ENCODE results near the gene QKI. TPM values are rescaled to one million over a fixed set of nuclear protein-coding genes. Genes with fewer than 3 reads are reported as not detected.

Gene QKI
- total RNA-seq, 2 donors from 2014 or later, result 366 to 434 TPM

GRCh38 chr6:163387317-163387716 is 27.2 kb upstream of the QKI start:
- Histone ChIP-seq H3K36me3 (no peaks in the 10 kb centered on the region), H3K27ac (no peak overlapping the region), H3K4me3 (no peak overlapping the region), H3K27me3 (no peaks in the 10 kb centered on the region), H3K9me3 (no peaks in the 10 kb centered on the region), H3K4me1 (peaks cover 0 to 5% of the 10 kb centered on the region in 2 donors)
- no peak for TF ChIP-seq CTCF (IDR thresholded peaks at IDR 0.05)
- no peak for DNase-seq (ENCODE audit: low spot score)

GRCh38 chr6:163389354-163389753 is 25.2 kb upstream of the QKI start:
- H3K27me3 ChIP-seq, result no peaks in the 10 kb centered on the region
- H3K4me3 ChIP-seq, result no peak overlapping the region
- peak; percentile 54 for DNase-seq (ENCODE audit: low spot score)
- H3K9me3 ChIP-seq, result no peaks in the 10 kb centered on the region
- H3K4me1 ChIP-seq, result peaks cover 0 to 16% of the 10 kb centered on the region in 2 donors
- no peak overlapping the region for H3K27ac ChIP-seq
- TF ChIP-seq CTCF (IDR thresholded peaks at IDR 0.05), result no peak
- no peaks in the 10 kb centered on the region for H3K36me3 ChIP-seq

DNA sequence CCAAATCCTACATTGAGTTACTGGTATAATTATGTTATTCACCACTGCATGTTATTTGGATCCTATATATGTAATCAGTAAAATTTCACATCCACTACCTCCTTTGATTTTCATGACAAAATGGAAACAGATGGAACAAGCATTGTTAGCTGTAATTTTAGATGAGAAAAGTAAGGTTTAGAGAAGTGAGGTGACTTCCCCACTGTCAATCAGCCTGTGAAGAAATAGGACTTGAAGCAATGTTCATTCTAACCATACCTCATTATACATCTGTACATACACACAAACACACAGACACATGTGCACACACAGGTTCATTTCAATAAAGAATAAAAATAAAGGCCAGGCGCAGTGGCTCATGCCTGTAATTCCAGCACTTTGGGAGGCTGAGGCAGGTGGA is 23.7 kb upstream of the QKI start:
- no peak for DNase-seq (ENCODE audit: low spot score)
- no peak overlapping the region for H3K27ac ChIP-seq
- TF ChIP-seq CTCF (IDR thresholded peaks at IDR 0.05), result no peak
- H3K36me3 ChIP-seq, result no peaks in the 10 kb centered on the region
- peaks cover 0 to 22% of the 10 kb centered on the region in 2 donors for H3K4me1 ChIP-seq
- no peak overlapping the region for H3K4me3 ChIP-seq
- H3K27me3 ChIP-seq, result no peaks in the 10 kb centered on the region
- no peaks in the 10 kb centered on the region for H3K9me3 ChIP-seq

DNA sequence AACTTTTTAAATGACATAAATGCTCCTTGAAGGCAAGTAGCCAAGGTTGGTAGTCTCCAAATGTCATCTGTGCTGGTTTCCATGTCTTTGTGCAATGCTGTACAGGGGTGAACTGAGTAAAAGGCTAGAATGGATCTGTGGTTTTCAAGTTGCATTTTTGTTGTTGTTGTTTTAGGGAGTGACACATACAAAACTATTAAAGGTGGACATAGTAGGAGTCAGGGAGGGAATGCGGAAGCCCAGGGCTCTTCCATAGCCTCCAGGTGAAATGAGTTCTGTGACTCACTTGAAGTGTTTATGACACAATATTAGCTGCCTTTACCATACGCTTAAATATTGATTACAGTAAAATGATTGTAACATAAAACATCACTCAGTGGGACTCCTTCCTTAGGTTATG is 22.5 kb upstream of the QKI start:
- Histone ChIP-seq H3K36me3 (no peaks in the 10 kb centered on the region), H3K4me1 (peaks cover 0 to 30% of the 10 kb centered on the region in 2 donors), H3K27me3 (no peaks in the 10 kb centered on the region), H3K4me3 (no peak overlapping the region), H3K9me3 (no peaks in the 10 kb centered on the region), H3K27ac (no peak overlapping the region)
- DNase-seq (ENCODE audit: low spot score), result no peak
- TF ChIP-seq CTCF (IDR thresholded peaks at IDR 0.05), result no peak

DNA sequence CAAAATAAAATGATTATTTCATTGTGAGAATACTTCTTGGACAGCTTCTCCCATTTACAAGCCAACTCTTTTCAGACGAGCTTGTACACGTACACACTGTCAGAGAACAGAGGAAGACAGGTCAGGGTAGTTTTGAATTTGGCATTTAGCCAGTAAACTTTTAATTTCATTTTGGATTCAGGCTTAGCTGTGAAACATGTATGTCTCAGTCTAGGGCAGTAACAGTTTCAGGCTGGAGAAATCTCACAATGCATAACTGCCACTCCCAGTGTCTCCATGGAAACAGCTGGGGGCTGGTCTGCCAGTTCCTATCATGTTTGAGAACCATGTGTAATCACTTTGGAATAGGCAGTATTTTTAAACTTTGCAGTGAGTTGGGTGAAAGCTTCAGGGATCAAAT is 22.0 kb upstream of the QKI start:
- Histone ChIP-seq H3K9me3 (no peaks in the 10 kb centered on the region), H3K36me3 (no peaks in the 10 kb centered on the region), H3K4me3 (no peak overlapping the region), H3K27me3 (no peaks in the 10 kb centered on the region), H3K27ac (no peak overlapping the region), H3K4me1 (peaks cover 0 to 36% of the 10 kb centered on the region in 2 donors)
- DNase-seq (ENCODE audit: low spot score), result peak; percentile 69
- no peak for TF ChIP-seq CTCF (IDR thresholded peaks at IDR 0.05)

- Histone ChIP-seq H3K27me3 (no peaks in the 10 kb centered on the region), H3K27ac (no peak overlapping the region), H3K9me3 (no peaks in the 10 kb centered on the region), H3K36me3 (no peaks in the 10 kb centered on the region), H3K4me1 (peaks cover 0 to 36% of the 10 kb centered on the region in 2 donors), H3K4me3 (no peak overlapping the region)
- DNase-seq (ENCODE audit: low spot score), result peak; percentile 57
- TF ChIP-seq CTCF (IDR thresholded peaks at IDR 0.05), result no peak
Measured at GRCh38 chr6:163393923-163394322, 20.6 kb upstream of the QKI start.
